HepG2 (cell line): ENCODE data around the gene RAD51. TPM values are rescaled to one million over a fixed set of nuclear protein-coding genes. Genes with fewer than 3 reads are reported as not detected.

Experiments used
- ARID3A ChIP-seq: IDR thresholded peaks from 2 replicates; pipeline ENCODE4 v1.6.1; 2012; ENCODE audit warnings: low read depth, low read length, improper control_type of control experiment
- CCAR2 ChIP-seq: fragments of 200-400 bp; formaldehyde crosslinking; optimal IDR thresholded peaks from 2 replicates; pipeline ENCODE3; 2018; ENCODE audit warnings: low read depth, mild to moderate bottlenecking, low read length, moderate library complexity
- CCDC6 ChIP-seq: sonication (generic); formaldehyde crosslinking; IDR thresholded peaks from 2 replicates; pipeline ENCODE4 v1.8.1; 2022; ENCODE audit warnings: mild to moderate bottlenecking, missing genetic modification reagents, moderate library complexity
- CHD4 ChIP-seq: fragments of 200-600 bp; sonication (generic); IDR thresholded peaks from 2 replicates; pipeline ENCODE4 v1.7.0; 2017; ENCODE audit warnings: mild to moderate bottlenecking, low read length, borderline replicate concordance
- EP300 ChIP-seq, 3 experiments: sonication (generic) in 1 of 3; formaldehyde crosslinking in 1 of 3; IDR thresholded peaks; 2 replicates each; pipeline versions ENCODE4 v1.5.1 to v1.6.1; 2011 to 2020; ENCODE audit warnings: low read depth in 2 of 3, low read length in 2 of 3, borderline replicate concordance in 1 of 3, improper control_type of control experiment in 1 of 3, mild to moderate bottlenecking in 1 of 3, missing genetic modification reagents in 1 of 3, moderate library complexity in 1 of 3
- HOXD1 ChIP-seq: sonication (generic); formaldehyde crosslinking; IDR thresholded peaks from 2 replicates; pipeline ENCODE4 v1.5.0; 2020; ENCODE audit warnings: missing genetic modification reagents
- JUND ChIP-seq: sonication (generic); formaldehyde crosslinking; IDR thresholded peaks from 2 replicates; pipeline ENCODE4 v1.8.0; 2022; ENCODE audit warnings: mild to moderate bottlenecking, missing genetic modification reagents
- MAZ ChIP-seq, 2 experiments: sonication (generic) in 1 of 2; formaldehyde crosslinking in 1 of 2; IDR thresholded peaks; 2 replicates each; pipeline versions ENCODE4 v1.5.0 to v1.6.1; 2012 to 2020; ENCODE audit warnings: low read depth in 2 of 2, mild to moderate bottlenecking in 2 of 2, borderline replicate concordance in 1 of 2, improper control_type of control experiment in 1 of 2, low read length in 1 of 2, missing genetic modification reagents in 1 of 2, moderate library complexity in 1 of 2
- PRDM4 ChIP-seq: sonication (generic); formaldehyde crosslinking; IDR thresholded peaks from 2 replicates; pipeline ENCODE4 v1.9.0; 2021; ENCODE audit warnings: missing genetic modification reagents, borderline replicate concordance
- RAD51 ChIP-seq: fragments of 450-650 bp; IDR thresholded peaks from 2 replicates; pipeline ENCODE4 v1.6.1; 2016; ENCODE audit warnings: borderline replicate concordance
- SOX6 ChIP-seq, 2 experiments: fragments of 450-650 bp in 1 of 2; sonication (generic) in 1 of 2; formaldehyde crosslinking in 1 of 2; IDR thresholded peaks; 2 replicates each; pipeline versions ENCODE4 v1.4.0 to v1.6.1; 2017 to 2020; ENCODE audit warnings: antibody characterized with exemption in 1 of 2, mild to moderate bottlenecking in 1 of 2, missing genetic modification reagents in 1 of 2
- ZFP37 ChIP-seq: sonication (generic); formaldehyde crosslinking; IDR thresholded peaks from 2 replicates; pipeline ENCODE4 v1.4.0; 2020; ENCODE audit warnings: missing genetic modification reagents, borderline replicate concordance
- ZNF329 ChIP-seq: sonication (generic); formaldehyde crosslinking; IDR thresholded peaks from 2 replicates; pipeline ENCODE4 v1.9.0; 2021; ENCODE audit warnings: low read depth, mild to moderate bottlenecking, missing genetic modification reagents
- polyA plus RNA-seq, 8 experiments: library from polyadenylated mRNA; depleted of rRNA in 3 of 8; stranded (reverse) in 7 of 8; unstranded in 1 of 8; fragments of >200 nt; fragmentation: Illumina TruSeq in 4 of 8; extraction: Trizol in 4 of 8; gene quantifications; 2 replicates each; pipeline versions ENCODE4 v1.2.1 to v1.2.3, GENCODE V29; 2011 to 2016; ENCODE audit warnings: low read depth in 4 of 8, missing spikeins in 1 of 8, mixed read lengths in 1 of 8; ENCODE audit not compliant: insufficient read depth in 1 of 8
- total RNA-seq, 5 experiments: library from RNA; depleted of rRNA; stranded (reverse); fragments of >200 nt; fragmentation: Illumina TruSeq; extraction: Trizol; gene quantifications; 2 replicates each; pipeline ENCODE4 v1.2.3, GENCODE V29; 2016; ENCODE audit warnings: low read depth in 1 of 5
- TF ChIP-seq, protein P1 (sequence below): sonication (generic); formaldehyde crosslinking; IDR thresholded peaks from 2 replicates; pipeline ENCODE4 v1.5.1; 2020; ENCODE audit warnings: mild to moderate bottlenecking, missing genetic modification reagents, borderline replicate concordance

RAD51 gene
- total and polyA plus RNA-seq, 2 of the 13 experiments (the other 11 are each of a cell fraction or from before 2014, with no cell fraction given), result 8.5 to 12.8 TPM

DNA sequence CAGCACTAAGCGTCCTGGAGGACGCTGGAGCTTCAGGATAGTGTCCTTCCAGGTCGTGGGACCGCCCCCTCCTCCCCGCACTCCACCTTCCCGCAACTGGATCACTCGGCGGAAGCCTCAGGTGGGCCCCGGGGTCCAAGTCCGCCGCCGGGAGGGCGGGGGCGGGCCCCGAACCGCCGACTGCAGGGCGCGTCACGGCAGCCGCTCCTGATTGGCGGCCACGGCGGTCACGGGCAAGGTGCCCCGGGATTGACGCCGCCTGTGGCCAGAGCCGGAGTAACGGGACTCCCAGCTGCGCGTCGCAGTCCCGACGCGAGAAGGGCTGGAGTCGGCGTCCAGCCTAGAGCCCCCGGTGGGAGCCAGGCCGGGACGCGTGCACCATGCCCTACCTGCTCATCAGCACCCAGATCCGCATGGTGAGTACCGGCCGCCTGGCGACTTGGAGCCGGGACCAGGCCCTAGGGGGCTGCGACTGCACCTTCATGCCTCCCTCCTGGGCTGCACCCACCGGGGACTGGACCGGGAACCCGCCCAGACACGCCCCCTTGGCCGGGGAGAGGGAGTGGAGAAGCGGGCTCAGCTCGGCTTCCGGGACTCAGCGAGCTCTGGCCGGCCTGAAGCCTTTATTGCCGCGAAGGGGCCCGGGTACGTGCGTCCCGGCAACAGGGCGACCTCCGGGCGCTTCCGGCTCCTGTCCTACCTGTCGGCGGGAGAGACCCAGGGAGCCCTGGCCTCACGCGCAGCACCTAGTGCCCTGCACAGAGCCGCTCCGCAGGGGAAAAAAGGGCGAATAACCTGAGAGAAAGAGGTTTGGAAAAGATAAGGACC, 69.0 kb downstream of the RAD51 start, which contains the start of gene GCHFR (continued):
- TF ChIP-seq ZNF329 (CRISPR knock-in tag) (peak; percentile 85), CCDC6 (CRISPR knock-in tag) (peak; percentile 71; the same call in 1 of the 2 replicates), RAD51 (no peak), HOXD1 (no peak), SOX6 (IDR thresholded peaks at IDR 0.05) (no peak), SOX6 (CRISPR knock-in tag; IDR thresholded peaks at IDR 0.05) (peak; percentile 44), ZFP37 (CRISPR knock-in tag) (peak; percentile 16; the same call in 1 of the 2 replicates), MAZ (IDR thresholded peaks at IDR 0.05; ENCODE audit: borderline replicate concordance, low read depth, low read length) (peak; percentile 60; the same call in 1 of the 2 replicates), MAZ (CRISPR knock-in tag; IDR thresholded peaks at IDR 0.05; ENCODE audit: low read depth) (peak; percentile 89), PRDM4 (CRISPR knock-in tag) (peak; percentile 19; the same call in 1 of the 2 replicates), ARID3A (no peak), EP300 (IDR thresholded peaks at IDR 0.05; ENCODE audit: low read depth in 2 of 2, low read length in 2 of 2) (no peak; a peak in 1 of 4 replicates), EP300 (CRISPR knock-in tag; IDR thresholded peaks at IDR 0.05; ENCODE audit: borderline replicate concordance) (no peak), JUND (0 out of 2 replicates have a peak, but pooled peaks have one; percentile 47), CHD4 (no peak), CCAR2 (no peak)
- TF ChIP-seq, protein P1, sequence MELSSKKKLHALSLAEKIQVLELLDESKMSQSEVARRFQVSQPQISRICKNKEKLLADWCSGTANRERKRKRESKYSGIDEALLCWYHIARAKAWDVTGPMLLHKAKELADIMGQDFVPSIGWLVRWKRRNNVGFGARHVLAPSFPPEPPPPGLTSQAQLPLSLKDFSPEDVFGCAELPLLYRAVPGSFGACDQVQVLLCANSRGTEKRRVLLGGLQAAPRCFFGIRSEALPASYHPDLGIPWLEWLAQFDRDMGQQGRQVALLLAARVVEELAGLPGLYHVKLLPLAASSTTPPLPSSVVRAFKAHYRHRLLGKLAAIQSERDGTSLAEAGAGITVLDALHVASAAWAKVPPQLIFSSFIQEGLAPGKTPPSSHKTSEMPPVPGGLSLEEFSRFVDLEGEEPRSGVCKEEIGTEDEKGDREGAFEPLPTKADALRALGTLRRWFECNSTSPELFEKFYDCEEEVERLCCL (CRISPR knock-in tag), result peak; percentile 73; the same call in 1 of the 2 replicates
